OCI-LY7 (cell line): ENCODE results near the gene LATS1. TPM values are rescaled to one million over a fixed set of nuclear protein-coding genes. Genes with fewer than 3 reads are reported as not detected.
A peak's percentile ranks its signal among the peaks of the same experiment; 100 is the strongest.

ENCODE experiments used
- BruUV-seq: library from RNA; stranded (reverse); fragments of 400-500 nt; replicated peaks from 2 replicates; lab custom pipeline; 2021; lab: Mats Ljungman, UMichigan
- CTCF ChIA-PET: fragments of 300-600 bp; sonication (Branson Sonifier 250); formaldehyde crosslinking; loops from one replicate; lab custom pipeline; 2022; ENCODE audit warnings: antibody characterized with exemption; ENCODE audit not compliant: unreplicated experiment; lab: Charles Lee
- POLR2A ChIA-PET: fragments of 300-600 bp; sonication (Branson Sonifier 250); formaldehyde crosslinking; loops from one replicate; lab custom pipeline; 2022; ENCODE audit warnings: antibody characterized with exemption; lab: Charles Lee
- DNase-seq: peaks from one replicate; pipeline ENCODE4 v3.0.0-alpha.2; 2015; ENCODE audit warnings: low spot score
- H2AFZ ChIP-seq: fragments of 200-600 bp; sonication (generic), shearing (Covaris generic); 2 replicates; pipeline ENCODE4 v1.6.1; 2014; ENCODE audit warnings: mild to moderate bottlenecking, antibody characterized with exemption, low read length, moderate library complexity
- H3K27ac ChIP-seq: fragments of 200-600 bp; sonication (generic); 2 replicates; pipeline ENCODE4 v1.5.1; 2014; ENCODE audit warnings: mixed run types, low read depth, mild to moderate bottlenecking, moderate library complexity, low read length, inconsistent platforms; ENCODE audit not compliant: poor library complexity, severe bottlenecking
- H3K36me3 ChIP-seq: fragments of 200-600 bp; sonication (generic); 2 replicates; pipeline ENCODE4 v1.6.1; 2014; ENCODE audit warnings: mild to moderate bottlenecking, antibody characterized with exemption, low read length, moderate library complexity, mixed read lengths; ENCODE audit not compliant: insufficient read depth
- H3K4me1 ChIP-seq: fragments of 200-600 bp; sonication (generic); 2 replicates; pipeline ENCODE4 v1.5.1; 2014; ENCODE audit warnings: mild to moderate bottlenecking, low read length; ENCODE audit not compliant: insufficient read depth, poor library complexity, severe bottlenecking
- H3K4me2 ChIP-seq: fragments of 200-600 bp; sonication (generic); 2 replicates; pipeline ENCODE4 v1.6.1; 2014; ENCODE audit warnings: mild to moderate bottlenecking, low read length
- H3K4me3 ChIP-seq: fragments of 200-600 bp; sonication (generic); 2 replicates; pipeline ENCODE4 v1.5.1; 2014; ENCODE audit warnings: mild to moderate bottlenecking, low read depth, low read length; ENCODE audit not compliant: poor library complexity, severe bottlenecking
- H3K79me2 ChIP-seq: fragments of 200-600 bp; sonication (generic); 2 replicates; pipeline ENCODE4 v1.6.1; 2016; ENCODE audit warnings: low read depth, mild to moderate bottlenecking, low read length, moderate library complexity, mixed read lengths; ENCODE audit not compliant: insufficient read depth
- H3K9me2 ChIP-seq: fragments of 200-600 bp; sonication (generic); 2 replicates; pipeline ENCODE4 v1.6.1; 2016; ENCODE audit warnings: mild to moderate bottlenecking, low read length, mixed read lengths; ENCODE audit not compliant: insufficient read depth
- H3K9me3 ChIP-seq: fragments of 200-600 bp; sonication (generic); 2 replicates; pipeline ENCODE4 v1.6.1; 2014; ENCODE audit warnings: mild to moderate bottlenecking, mixed run types, low read length, mixed read lengths
- H4K20me1 ChIP-seq: fragments of 200-600 bp; sonication (generic); 2 replicates; pipeline ENCODE4 v1.6.1; 2014; ENCODE audit warnings: mild to moderate bottlenecking, antibody characterized with exemption, low read length, moderate library complexity, mixed read lengths; ENCODE audit not compliant: insufficient read depth
- CTCF ChIP-seq: fragments of 200-600 bp; sonication (generic); conservative IDR thresholded peaks from 2 replicates; pipeline ENCODE4 v1.5.1; 2014; ENCODE audit warnings: mild to moderate bottlenecking, antibody characterized with exemption, low read length, moderate library complexity, mixed read lengths
- EZH2phosphoT487 ChIP-seq: fragments of 200-600 bp; sonication (generic); IDR thresholded peaks from 2 replicates; pipeline ENCODE4 v1.6.1; 2018; ENCODE audit warnings: low read depth, borderline replicate concordance, mild to moderate bottlenecking, mixed run types, antibody characterized with exemption, low read length, moderate library complexity, mixed read lengths
- intact Hi-C: fragments of 100-400 bp; cut with micrococcal nuclease; formaldehyde crosslinking; loops from one replicate; pipeline ENCODE4 v1.10.0; 2022; ENCODE audit not compliant: unreplicated experiment
- total RNA-seq, 2 experiments: library from RNA; depleted of rRNA in 1 of 2; stranded (reverse); fragments of >200 nt in 1 of 2; shearing (Covaris generic) in 1 of 2; gene quantifications; 2 replicates each; pipeline ENCODE4 v1.2.3, GENCODE V29; 2014 to 2022

Gene LATS1
- total RNA-seq, 2 experiments from 2014 or later, result 23.1 to 30.3 TPM

GRCh38 chr6:149763866-149764265, 46.0 kb upstream of the LATS1 start:
- POLR2A ChIA-PET, result interaction anchor here (0.7 to 1.8 kb wide), 7 partner anchors 11 to 155 kb away, joined by 3 to 15 read pairs (median 3); partner anchors contain the start of genes NUP43 and PCMT1
- Histone ChIP-seq H3K36me3 (peaks cover 74% of the 10 kb centered on the region), H3K9me3 (peaks cover 24% of the 10 kb centered on the region), H3K4me1 (peaks cover 25% of the 10 kb centered on the region), H3K4me3 (no peak overlapping the region), H3K4me2 (no peak overlapping the region), H3K27ac (no peak overlapping the region), H2AFZ (no peak overlapping the region), H3K9me2 (no peaks in the 10 kb centered on the region), H4K20me1 (peaks cover 7% of the 10 kb centered on the region; the same call in 1 of the 2 replicates), H3K79me2 (peaks cover 84% of the 10 kb centered on the region)
- intact Hi-C loops, result no loop called here
- no peak for DNase-seq
- CTCF ChIA-PET, result no interaction called here
- BruUV-seq, result TSS peak; percentile 41
- TF ChIP-seq CTCF, result no peak
- TF ChIP-seq EZH2phosphoT487, result no peak

GRCh38 chr6:149761438-149761837, 43.5 kb upstream of the LATS1 start:
- no peaks in the 10 kb centered on the region for H3K9me2 ChIP-seq
- ChIA-PET POLR2A (interaction anchor here (0.7 kb wide), 1 partner anchor 104 kb away, joined by 3 read pairs; no protein-coding TSS in a partner anchor), CTCF (no interaction called here)
- peaks cover 7% of the 10 kb centered on the region; the same call in 1 of the 2 replicates for H4K20me1 ChIP-seq
- peak overlapping the region; percentile 62 for H3K4me2 ChIP-seq
- intact Hi-C loops, result no loop called here
- peaks cover 18% of the 10 kb centered on the region for H3K9me3 ChIP-seq
- TF ChIP-seq EZH2phosphoT487, result no peak
- no peak for TF ChIP-seq CTCF
- H3K4me1 ChIP-seq, result peaks cover 25% of the 10 kb centered on the region
- H2AFZ ChIP-seq, result no peak overlapping the region
- peak; percentile 61 for DNase-seq
- peaks cover 86% of the 10 kb centered on the region for H3K79me2 ChIP-seq
- peak overlapping the region; percentile 64 for H3K27ac ChIP-seq
- BruUV-seq, result no TSS peak
- peak overlapping the region; percentile 15 for H3K4me3 ChIP-seq
- peaks cover 64% of the 10 kb centered on the region for H3K36me3 ChIP-seq

GRCh38 chr6:149756261-149756636, 38.3 kb upstream of the LATS1 start:
- ChIA-PET POLR2A (interaction anchor here (0.6 to 1.3 kb wide), 5 partner anchors 10 to 60 kb away, joined by 3 to 6 read pairs (median 3); partner anchors contain the start of gene NUP43), CTCF (interaction anchor here (0.6 kb wide), 1 partner anchor 765 kb away, joined by 3 read pairs; no protein-coding TSS in a partner anchor)
- no TSS peak for BruUV-seq
- peaks cover 50% of the 10 kb centered on the region for H3K4me1 ChIP-seq
- peaks cover 18% of the 10 kb centered on the region for H4K20me1 ChIP-seq
- no peak overlapping the region for H3K4me3 ChIP-seq
- no peak overlapping the region for H2AFZ ChIP-seq
- H3K9me3 ChIP-seq, result no peaks in the 10 kb centered on the region
- H3K36me3 ChIP-seq, result peaks cover 74% of the 10 kb centered on the region
- H3K27ac ChIP-seq, result no peak overlapping the region
- no peak overlapping the region for H3K4me2 ChIP-seq
- intact Hi-C loops, result no loop called here
- H3K79me2 ChIP-seq, result peaks cover 98% of the 10 kb centered on the region
- no peak for DNase-seq
- no peaks in the 10 kb centered on the region for H3K9me2 ChIP-seq
- TF ChIP-seq EZH2phosphoT487, result no peak
- no peak for TF ChIP-seq CTCF
